ENCODE results near the gene UBE2E2.

UBE2E2 gene

GRCh38 chr3:23389089-23389488 lies 186.0 kb downstream of the UBE2E2 start:
- DNase-seq (ENCODE audit: low spot score) = no peak

GRCh38 chr3:23389686-23390085 lies 186.6 kb downstream of the UBE2E2 start:
- no peak for DNase-seq (ENCODE audit: low spot score)

GRCh38 chr3:23390446-23390845 lies 187.3 kb downstream of the UBE2E2 start:
- DNase-seq (ENCODE audit: low spot score) = no peak

GRCh38 chr3:23390989-23391553 lies 187.9 kb downstream of the UBE2E2 start:
- no peak for DNase-seq (ENCODE audit: low spot score)

GRCh38 chr3:23395115-23395514 lies 192.0 kb downstream of the UBE2E2 start:
- no peak for DNase-seq (ENCODE audit: low spot score)

GRCh38 chr3:23396746-23397145 lies 193.6 kb downstream of the UBE2E2 start:
- DNase-seq (ENCODE audit: low spot score) = no peak

- no peak for DNase-seq (ENCODE audit: low spot score)
Observed at GRCh38 chr3:23399221-23399620, 196.1 kb downstream of the UBE2E2 start.

GRCh38 chr3:23402728-23403492 lies 199.8 kb downstream of the UBE2E2 start:
- no peak for DNase-seq (ENCODE audit: low spot score)

GRCh38 chr3:23404246-23404645 lies 201.1 kb downstream of the UBE2E2 start:
- DNase-seq (ENCODE audit: low spot score) = no peak

GRCh38 chr3:23405081-23405480 lies 202.0 kb downstream of the UBE2E2 start:
- no peak for DNase-seq (ENCODE audit: low spot score)

GRCh38 chr3:23406601-23407000 lies 203.5 kb downstream of the UBE2E2 start:
- no peak for DNase-seq (ENCODE audit: low spot score)

GRCh38 chr3:23418026-23418425 lies 214.9 kb downstream of the UBE2E2 start:
- DNase-seq (ENCODE audit: low spot score) = no peak

GRCh38 chr3:23421811-23422516 lies 218.8 kb downstream of the UBE2E2 start:
- no peak for DNase-seq (ENCODE audit: low spot score)

GRCh38 chr3:23422517-23422851 lies 219.4 kb downstream of the UBE2E2 start:
- no peak for DNase-seq (ENCODE audit: low spot score)

GRCh38 chr3:23425410-23425809 lies 222.3 kb downstream of the UBE2E2 start:
- DNase-seq (ENCODE audit: low spot score) = no peak

GRCh38 chr3:23430781-23431398 lies 227.8 kb downstream of the UBE2E2 start:
- DNase-seq (ENCODE audit: low spot score) = no peak

GRCh38 chr3:23431764-23432163 lies 228.6 kb downstream of the UBE2E2 start:
- DNase-seq (ENCODE audit: low spot score) = no peak

- DNase-seq (ENCODE audit: low spot score) = no peak
Observed at GRCh38 chr3:23435318-23435717, 232.2 kb downstream of the UBE2E2 start.

GRCh38 chr3:23435904-23436303 lies 232.8 kb downstream of the UBE2E2 start:
- DNase-seq (ENCODE audit: low spot score) = no peak

GRCh38 chr3:23437484-23438145 lies 234.5 kb downstream of the UBE2E2 start:
- DNase-seq (ENCODE audit: low spot score) = no peak

- no peak for DNase-seq (ENCODE audit: low spot score)
Observed at GRCh38 chr3:23438657-23439056, 235.5 kb downstream of the UBE2E2 start.

GRCh38 chr3:23439080-23439479 lies 236.0 kb downstream of the UBE2E2 start:
- DNase-seq (ENCODE audit: low spot score) = no peak
